GM12872 (cell line): Measurements from ENCODE around the gene MESD.

ENCODE experiments used
- CTCF ChIP-seq: IDR thresholded peaks from 3 replicates; pipeline ENCODE4 v1.5.1; 2011; ENCODE audit warnings: low read depth, mild to moderate bottlenecking, low read length, moderate library complexity; ENCODE audit not compliant: insufficient read depth

Gene MESD

GRCh38 chr15:80998251-80998650 is 8.6 kb upstream of the MESD start:
- TF ChIP-seq CTCF = no peak

GRCh38 chr15:80997692-80998091 is 8.1 kb upstream of the MESD start:
- TF ChIP-seq CTCF = no peak

- peak; percentile 63 for TF ChIP-seq CTCF
Observed at GRCh38 chr15:80996247-80996646, 6.6 kb upstream of the MESD start.

- TF ChIP-seq CTCF = no peak
Observed at GRCh38 chr15:80992441-80992840, 2.8 kb upstream of the MESD start.

GRCh38 chr15:80992006-80992405 is 2.4 kb upstream of the MESD start:
- no peak for TF ChIP-seq CTCF

GRCh38 chr15:80991421-80991820 is 1.8 kb upstream of the MESD start:
- 0 out of 3 replicates have a peak, but pooled peaks have one; percentile 7 for TF ChIP-seq CTCF

GRCh38 chr15:80990955-80991354 is 1.3 kb upstream of the MESD start:
- no peak for TF ChIP-seq CTCF

- no peak for TF ChIP-seq CTCF
Observed at GRCh38 chr15:80989081-80989517, 520 bp downstream of the MESD start.
